Fibroblast of mammary gland (primary cell): Measurements from ENCODE around the gene ELFN1.

Experiments
- DNase-seq: peaks from one replicate; pipeline ENCODE4 v3.0.0-alpha.2; 2010; ENCODE audit warnings: low read depth
- H3K4me3 ChIP-seq: 2 replicates; pipeline ENCODE4 v1.5.1; 2011; ENCODE audit warnings: low read depth, mild to moderate bottlenecking, low read length, moderate library complexity; ENCODE audit not compliant: control insufficient read depth
- CTCF ChIP-seq: conservative IDR thresholded peaks from 2 replicates; pipeline ENCODE4 v1.5.1; 2011; ENCODE audit warnings: low read depth, low read length, inconsistent platforms; ENCODE audit not compliant: control insufficient read depth, insufficient read depth

ELFN1 gene

DNA sequence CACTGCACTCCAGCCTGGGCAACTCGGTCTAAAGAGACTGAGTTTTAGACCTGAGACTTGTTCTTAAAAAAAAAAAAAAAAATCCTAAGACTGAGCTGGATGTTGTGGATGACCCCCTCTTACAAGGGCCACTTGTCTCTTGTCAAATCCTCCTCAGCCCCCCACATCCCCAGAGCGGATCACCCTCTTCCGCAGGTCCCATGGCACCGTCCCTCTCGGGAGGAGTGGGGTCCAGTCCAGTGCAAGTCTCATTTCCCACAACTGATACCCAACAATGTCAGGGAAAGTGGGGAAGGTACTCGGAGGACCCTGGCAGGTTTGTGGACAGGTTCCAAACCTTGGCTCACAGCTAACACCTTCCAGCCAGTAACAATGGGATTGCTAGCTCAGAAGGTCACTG lies 100.3 kb downstream of the ELFN1 start:
- TF ChIP-seq CTCF = no peak
- no peak overlapping the region for H3K4me3 ChIP-seq
- DNase-seq = no peak

- H3K4me3 ChIP-seq = no peak overlapping the region
- no peak for DNase-seq
- no peak for TF ChIP-seq CTCF
Observed at GRCh38 chr7:1775389-1775788, 105.3 kb downstream of the ELFN1 start.

- DNase-seq = no peak
- no peak for TF ChIP-seq CTCF
- no peak overlapping the region for H3K4me3 ChIP-seq
Observed at GRCh38 chr7:1777122-1777521, 107.0 kb downstream of the ELFN1 start.

GRCh38 chr7:1779445-1779844 lies 109.4 kb downstream of the ELFN1 start:
- no peak for DNase-seq
- H3K4me3 ChIP-seq = no peak overlapping the region
- TF ChIP-seq CTCF = no peak

- no peak overlapping the region for H3K4me3 ChIP-seq
- DNase-seq = no peak
- no peak for TF ChIP-seq CTCF
Observed at GRCh38 chr7:1781369-1781768, 111.3 kb downstream of the ELFN1 start.

DNA sequence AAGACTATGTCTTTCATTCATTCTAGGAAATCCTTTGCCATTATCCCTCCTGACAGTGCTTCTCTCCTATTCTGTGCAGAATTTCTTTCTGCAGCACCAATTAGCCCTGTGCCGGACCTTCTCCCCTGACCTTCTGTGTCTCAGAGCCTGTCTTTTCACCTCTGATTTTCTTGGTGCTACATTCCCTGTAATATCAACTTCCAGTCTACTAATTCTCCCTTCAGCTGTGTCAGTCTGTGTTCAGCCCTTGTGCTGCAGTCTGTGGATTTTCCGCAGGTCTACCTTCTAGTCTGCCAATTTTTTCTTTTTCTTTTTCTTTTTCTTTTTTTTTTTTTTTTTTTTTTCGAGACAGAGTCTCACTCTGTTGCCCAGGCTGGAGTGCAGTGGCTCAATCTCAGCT lies 115.8 kb downstream of the ELFN1 start:
- no peak for DNase-seq
- H3K4me3 ChIP-seq = no peak overlapping the region
- TF ChIP-seq CTCF = no peak

DNA sequence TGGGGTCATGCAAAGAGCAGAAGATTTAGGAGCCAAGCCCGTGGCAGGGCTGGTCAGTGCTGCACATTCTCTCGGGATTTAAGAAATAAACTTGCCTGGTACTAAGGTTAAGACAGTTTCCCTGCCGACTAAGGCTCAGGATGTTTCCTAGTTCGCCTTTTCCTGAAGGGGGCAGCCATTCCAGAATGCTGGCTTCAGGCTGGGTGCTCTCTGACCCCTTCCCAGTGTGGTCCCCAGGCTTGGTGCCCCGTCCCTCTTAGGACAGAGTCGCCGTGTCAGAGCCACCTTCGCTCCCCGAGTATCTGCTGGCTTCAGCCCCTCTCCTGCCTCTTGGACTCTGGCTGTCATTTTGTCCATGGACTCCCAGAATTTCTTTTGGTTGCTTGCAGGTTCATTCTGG lies 117.2 kb downstream of the ELFN1 start:
- TF ChIP-seq CTCF = no peak
- no peak overlapping the region for H3K4me3 ChIP-seq
- DNase-seq = no peak
